Stomach (tissue), 4 donors: ENCODE measurements around the gene PRKCA.

Experiments
- EP300 ChIP-seq: sonication (generic); formaldehyde crosslinking; IDR thresholded peaks from one replicate; pipeline ENCODE4 v1.6.1; 2017; ENCODE audit warnings: antibody characterized with exemption
- POLR2A ChIP-seq, 4 donors: fragments of 450-650 bp; IDR thresholded peaks; one replicate each; pipeline ENCODE4 v1.6.1; 2016; ENCODE audit warnings: antibody characterized with exemption in 4 of 4, control low read depth in 2 of 4, mild to moderate bottlenecking in 1 of 4, moderate library complexity in 1 of 4
- POLR2AphosphoS5 ChIP-seq, 3 donors: sonication (generic); formaldehyde crosslinking; IDR thresholded peaks; one replicate each; pipeline ENCODE4 v1.6.1; 2016; ENCODE audit warnings: antibody characterized with exemption in 3 of 3
- TF ChIP-seq, protein P1 (sequence below), 7 experiments: fragments of 450-650 bp in 4 of 7; fragments of 200-600 bp in 3 of 7; sonication (generic) in 3 of 7; IDR thresholded peaks; one replicate each; pipeline ENCODE4 v1.5.1; 2016 to 2019; ENCODE audit warnings: antibody characterized with exemption in 7 of 7, control low read depth in 2 of 7, mild to moderate bottlenecking in 1 of 7

DNA sequence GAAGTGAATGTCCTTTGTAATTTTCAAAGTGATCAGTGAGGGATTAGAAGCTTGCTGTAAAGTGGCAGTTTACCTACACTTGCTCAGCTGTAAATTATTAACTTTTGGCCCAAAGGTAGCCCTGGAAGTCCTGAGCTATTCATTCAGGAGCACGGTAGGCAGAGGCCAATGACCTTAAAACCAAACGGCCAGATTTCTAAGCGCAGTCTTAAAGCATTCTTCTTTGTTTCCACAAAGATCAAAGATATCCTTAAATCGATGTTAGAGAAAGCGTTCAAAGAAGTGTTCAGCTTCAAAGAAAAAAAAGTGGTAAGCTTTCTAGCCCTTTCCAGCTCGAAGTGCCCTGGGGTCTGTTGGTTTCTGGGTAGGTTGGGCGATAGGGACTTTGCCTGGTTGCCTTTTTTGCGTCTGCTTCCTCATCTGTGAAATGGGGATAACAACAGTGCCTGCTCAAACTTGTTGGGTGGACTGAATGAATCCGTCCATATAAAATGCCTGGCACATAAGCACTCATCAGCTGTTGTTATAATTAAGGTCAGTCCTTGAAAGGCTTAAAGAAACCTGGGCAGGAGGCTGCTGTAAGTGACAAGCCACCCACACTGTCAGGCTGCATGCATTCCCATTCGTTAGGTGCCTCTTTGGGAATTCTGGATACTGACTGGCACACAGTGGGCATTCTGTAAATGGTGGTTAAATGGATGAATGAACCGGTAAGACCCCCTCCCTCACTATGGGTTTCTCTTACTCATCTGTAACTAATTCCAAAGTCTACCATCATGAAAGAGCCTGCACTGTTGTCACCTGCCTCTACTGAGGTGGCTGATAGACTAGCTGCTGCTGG lies 113.2 kb downstream of the PRKCA start:
- TF ChIP-seq, protein P1, sequence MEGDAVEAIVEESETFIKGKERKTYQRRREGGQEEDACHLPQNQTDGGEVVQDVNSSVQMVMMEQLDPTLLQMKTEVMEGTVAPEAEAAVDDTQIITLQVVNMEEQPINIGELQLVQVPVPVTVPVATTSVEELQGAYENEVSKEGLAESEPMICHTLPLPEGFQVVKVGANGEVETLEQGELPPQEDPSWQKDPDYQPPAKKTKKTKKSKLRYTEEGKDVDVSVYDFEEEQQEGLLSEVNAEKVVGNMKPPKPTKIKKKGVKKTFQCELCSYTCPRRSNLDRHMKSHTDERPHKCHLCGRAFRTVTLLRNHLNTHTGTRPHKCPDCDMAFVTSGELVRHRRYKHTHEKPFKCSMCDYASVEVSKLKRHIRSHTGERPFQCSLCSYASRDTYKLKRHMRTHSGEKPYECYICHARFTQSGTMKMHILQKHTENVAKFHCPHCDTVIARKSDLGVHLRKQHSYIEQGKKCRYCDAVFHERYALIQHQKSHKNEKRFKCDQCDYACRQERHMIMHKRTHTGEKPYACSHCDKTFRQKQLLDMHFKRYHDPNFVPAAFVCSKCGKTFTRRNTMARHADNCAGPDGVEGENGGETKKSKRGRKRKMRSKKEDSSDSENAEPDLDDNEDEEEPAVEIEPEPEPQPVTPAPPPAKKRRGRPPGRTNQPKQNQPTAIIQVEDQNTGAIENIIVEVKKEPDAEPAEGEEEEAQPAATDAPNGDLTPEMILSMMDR (IDR thresholded peaks at IDR 0.05) = no peak
- TF ChIP-seq POLR2A (IDR thresholded peaks at IDR 0.05) = no peak
- no peak for TF ChIP-seq EP300
- no peak for TF ChIP-seq POLR2AphosphoS5 (IDR thresholded peaks at IDR 0.05)
